Measurements from ENCODE around the gene TRAPPC2L.
"Not testable (repeated sequence)": the region's sequence is repeated elsewhere in the genome, so short reads cannot be mapped to it uniquely, and the experiment has no call there.

The TRAPPC2L gene

GRCh38 chr16:88818575-88818874, 38.4 kb upstream of the TRAPPC2L start:
- DNase-seq (ENCODE audit: low read depth) = no peak

DNA sequence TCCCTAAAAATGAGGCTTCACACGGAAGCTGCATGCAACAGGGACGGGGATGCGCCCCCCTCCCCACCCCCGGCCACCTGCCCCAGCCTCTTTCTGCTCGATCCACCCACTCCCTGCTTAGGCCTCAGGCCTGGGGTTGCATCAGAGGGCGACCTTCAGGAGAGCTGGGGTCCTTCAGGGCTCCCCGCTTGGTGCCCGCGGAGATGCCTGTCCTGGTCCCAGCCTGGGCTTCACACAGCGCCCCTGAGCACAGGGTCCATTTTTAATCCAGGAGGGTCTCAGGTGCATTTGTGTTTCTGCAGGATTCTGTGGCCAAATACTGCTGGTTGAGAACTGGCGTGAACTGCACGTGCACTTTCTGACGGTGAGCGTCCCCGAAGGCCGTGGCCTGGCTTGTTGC, 37.8 kb upstream of the TRAPPC2L start:
- DNase-seq (ENCODE audit: low read depth) = no peak

DNA sequence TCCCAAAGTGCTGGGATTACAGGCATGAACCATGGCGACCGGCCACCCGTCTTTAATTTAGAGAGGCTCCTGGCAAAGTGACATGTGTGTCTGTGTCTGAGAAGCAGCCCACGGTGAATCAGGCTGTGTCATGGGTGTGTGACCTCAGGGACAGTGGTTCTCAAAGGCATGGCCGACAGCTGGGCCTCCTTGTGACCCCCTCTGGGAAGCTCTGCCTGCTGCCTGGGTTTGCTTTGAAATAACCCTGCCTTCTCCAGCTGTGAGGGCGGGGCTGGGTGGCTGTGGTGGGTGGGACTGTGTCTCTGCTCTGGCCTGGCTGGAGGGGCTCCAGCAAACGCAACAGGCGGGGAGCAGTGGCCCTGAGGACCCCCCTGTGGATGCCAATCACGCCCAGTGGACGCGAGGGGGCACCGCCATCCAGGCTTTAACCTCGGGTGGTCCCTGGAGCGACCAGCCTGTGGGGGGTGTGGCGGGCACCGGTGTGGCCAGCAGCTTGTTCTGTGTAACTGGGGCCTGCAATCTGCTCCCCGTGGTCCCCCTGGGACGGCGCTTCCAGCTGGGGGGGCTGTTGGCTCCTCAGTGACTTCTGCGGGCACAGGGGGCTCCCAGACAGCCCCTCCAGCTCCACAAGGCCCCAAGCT, 36.4 kb upstream of the TRAPPC2L start:
- no peak for DNase-seq (ENCODE audit: low read depth)

GRCh38 chr16:88821168-88821850, 35.6 kb upstream of the TRAPPC2L start:
- no peak for DNase-seq (ENCODE audit: low read depth)

GRCh38 chr16:88822281-88823040, 34.5 kb upstream of the TRAPPC2L start:
- DNase-seq (ENCODE audit: low read depth) = no peak

DNA sequence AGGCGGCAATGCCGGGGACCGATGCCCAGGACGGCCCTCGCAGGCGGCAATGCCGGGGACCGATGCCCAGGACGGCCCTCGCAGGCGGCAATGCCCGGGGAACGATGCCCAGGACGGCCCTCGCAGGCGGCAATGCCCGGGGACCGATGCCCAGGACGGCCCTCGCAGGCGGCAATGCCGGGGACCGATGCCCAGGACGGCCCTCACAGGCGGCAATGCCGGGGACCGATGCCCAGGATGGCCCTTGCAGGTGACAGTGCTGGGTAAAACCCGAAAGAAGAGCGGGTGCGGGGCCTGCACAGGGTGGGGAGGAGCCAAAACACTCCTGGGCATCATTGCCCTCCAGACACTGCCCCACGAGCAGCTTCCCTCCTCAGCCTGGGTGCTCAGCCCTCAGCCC, 33.3 kb upstream of the TRAPPC2L start:
- DNase-seq (ENCODE audit: low read depth) = not testable (repeated sequence)

DNA sequence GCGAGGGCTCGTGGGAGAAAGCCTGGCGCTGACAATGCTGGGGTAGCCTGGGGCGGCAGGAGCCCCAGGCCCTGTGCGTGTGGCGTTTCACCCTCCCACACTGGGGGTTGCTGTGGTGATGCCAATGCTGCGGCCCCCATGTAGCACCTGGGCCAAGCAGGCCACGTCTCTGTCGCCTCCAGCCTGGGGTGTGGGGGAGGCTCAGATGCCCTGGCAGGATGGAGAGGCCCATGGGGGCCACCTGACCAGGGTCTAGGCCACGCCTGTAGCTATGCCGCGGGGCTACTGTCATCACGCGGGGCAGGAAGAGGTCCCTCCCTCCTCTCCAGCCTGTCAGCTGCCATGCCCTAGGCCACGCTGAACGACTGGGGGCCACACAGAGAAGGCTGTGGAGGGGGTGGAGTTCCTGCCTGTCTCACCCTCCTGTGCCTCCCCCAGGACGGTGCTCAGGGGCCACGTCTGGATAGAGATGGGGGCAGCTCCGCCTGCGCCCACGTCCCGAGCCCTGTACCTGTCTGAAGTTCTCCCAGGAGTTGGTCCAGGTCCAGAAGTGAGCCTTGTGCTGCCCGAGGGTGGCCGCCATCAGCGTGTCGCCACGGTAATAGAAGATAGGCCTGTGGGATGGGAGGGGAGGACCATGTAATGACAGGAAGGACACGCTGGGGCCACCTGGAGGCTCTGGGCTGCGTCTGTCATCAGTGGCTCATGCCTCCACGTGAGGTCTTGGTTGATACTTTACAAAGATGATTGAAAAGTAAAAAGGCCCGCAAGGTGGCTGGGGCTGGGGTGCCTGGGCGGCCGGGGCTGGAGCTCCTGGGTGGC, 32.5 kb upstream of the TRAPPC2L start:
- no peak for DNase-seq (ENCODE audit: low read depth)

- DNase-seq (ENCODE audit: low read depth) = no peak
Observed at GRCh38 chr16:88825146-88825545, 31.8 kb upstream of the TRAPPC2L start.

DNA sequence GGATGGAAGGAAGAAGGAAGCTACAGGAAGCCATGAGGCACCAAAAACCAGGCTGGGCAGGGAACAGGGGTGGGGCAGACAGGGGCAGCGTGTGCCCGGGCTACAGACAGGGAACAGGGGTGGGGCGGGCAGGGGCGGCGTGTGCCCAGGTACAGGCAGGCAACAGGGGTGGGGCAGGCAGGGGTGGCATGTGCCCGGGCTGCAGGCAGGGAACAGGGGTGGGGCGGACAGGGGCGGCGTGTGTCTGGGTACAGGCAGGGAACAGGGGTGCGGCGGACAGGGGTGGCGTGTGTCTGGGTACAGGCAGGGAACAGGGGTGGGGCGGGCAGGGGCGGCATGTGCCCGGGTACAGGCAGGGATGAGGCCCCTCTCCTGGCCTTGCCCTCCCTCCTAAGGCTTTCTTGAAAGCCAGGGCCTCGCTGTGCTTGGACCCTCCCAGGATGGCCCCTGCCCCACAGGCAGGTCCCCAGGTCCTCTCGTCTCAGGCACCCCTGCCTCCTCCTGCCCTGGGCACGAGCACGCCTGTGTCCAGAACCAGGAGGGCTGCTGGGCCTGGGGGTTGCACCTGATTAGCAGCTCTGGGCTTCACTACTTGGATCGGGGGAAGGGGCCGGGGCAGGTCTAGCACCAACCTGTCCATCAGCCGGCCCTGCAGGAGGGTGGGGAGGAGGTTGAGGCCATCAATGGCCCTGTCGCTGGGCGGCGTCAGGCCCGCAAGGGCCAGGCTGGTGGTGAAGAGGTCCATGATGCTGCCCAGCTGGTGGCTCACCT, 30.7 kb upstream of the TRAPPC2L start:
- no peak for DNase-seq (ENCODE audit: low read depth)

DNA sequence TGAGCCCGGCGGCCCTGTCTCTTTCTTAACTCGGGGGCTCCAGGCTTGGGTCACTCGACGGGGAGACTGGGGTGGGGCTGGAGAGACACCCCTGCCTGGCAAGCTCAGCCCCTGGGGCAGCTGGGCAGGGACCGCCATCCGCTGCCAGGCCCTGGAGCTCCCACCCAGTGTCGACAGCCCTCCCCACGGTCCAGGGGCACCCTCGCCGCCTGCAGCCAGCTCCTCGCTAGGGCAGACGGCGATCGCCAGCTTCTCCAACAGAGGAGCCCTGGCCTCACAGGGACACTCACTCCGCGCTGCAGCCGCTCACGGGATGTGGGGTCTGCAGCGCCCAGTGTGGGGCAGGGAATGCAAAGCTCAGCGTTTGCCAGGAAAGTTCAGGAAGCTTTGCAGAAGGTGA, 29.2 kb upstream of the TRAPPC2L start:
- no peak for DNase-seq (ENCODE audit: low read depth)

DNA sequence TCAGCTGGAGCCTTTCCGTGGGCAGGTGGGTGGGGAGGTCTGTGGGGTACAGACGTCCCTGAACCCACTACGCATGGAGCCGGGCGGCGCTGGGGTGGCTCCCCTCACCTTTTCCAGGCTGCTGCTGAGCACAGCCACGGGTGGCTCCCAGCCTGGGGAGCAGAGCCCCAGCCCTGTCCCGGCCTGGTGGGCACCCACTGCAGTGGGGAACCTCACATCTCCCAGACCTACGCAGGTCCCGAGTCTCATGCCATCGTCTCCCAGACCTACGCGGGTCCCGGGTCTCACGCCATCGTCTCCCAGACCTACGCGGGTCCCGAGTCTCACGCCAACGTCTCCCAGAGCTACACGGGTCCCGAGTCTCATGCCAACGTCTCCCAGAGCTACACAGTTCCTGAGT, 28.2 kb upstream of the TRAPPC2L start:
- DNase-seq (ENCODE audit: low read depth) = no peak

DNA sequence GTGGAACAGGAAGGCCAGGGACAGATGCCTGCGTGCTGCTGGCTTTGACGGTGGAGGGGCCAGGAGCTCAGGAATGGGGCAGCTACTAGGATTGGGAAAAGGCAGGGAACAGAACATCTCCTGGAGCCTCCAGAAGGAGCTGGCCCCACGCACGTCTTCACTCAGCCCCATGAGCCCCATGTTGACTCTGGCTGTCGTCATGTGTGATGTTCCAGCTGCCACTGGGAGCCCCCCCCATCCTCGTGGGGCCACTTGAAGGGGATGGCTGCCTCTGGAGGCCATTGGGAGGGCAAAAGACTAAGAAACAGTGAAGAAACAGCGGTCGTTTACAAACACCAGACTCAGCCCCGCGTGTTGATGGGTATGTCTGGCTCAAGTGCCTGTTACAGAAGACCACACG, 26.7 kb upstream of the TRAPPC2L start:
- no peak for DNase-seq (ENCODE audit: low read depth)

DNA sequence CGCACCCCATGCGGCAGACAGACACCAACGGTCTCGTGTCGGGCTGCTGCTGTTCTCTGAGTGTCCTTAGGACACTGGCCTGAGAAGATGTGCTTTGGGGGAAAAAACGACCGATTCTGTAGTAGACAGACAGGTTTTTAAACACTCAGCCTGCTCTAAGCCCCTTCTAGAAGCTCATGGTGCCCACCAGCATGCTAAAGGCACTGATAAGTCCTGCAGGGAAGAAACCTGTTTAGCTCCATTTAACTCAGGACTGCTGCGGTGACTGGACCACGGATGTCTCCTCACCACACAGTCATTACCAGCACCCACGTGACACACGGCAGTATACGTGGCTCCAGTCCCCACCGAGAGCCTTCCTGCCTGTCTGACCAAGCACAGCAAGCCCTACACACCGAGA, 26.1 kb upstream of the TRAPPC2L start:
- no peak for DNase-seq (ENCODE audit: low read depth)

- no peak for DNase-seq (ENCODE audit: low read depth)
Observed at GRCh38 chr16:88831838-88832237, 25.1 kb upstream of the TRAPPC2L start.

DNA sequence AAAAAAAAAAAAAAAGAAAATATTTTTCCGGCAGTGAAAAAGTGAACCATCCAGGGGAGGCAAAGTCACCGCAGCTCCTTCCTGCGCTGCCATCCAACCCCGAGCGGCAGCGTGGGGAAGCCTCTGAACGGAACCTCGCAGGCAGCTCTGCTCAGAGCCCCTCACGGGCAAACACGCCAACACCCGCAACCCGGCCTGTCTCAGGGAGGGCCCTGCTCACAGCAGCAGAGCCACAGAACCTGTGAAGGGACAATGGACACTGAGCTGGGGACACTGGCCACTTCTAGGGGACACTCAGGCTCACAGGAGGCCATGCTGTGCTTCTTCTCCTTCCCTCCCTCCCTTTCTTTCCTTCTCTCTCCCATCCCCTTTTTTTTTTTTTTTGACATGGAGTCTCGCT, 23.8 kb upstream of the TRAPPC2L start:
- DNase-seq (ENCODE audit: low read depth) = no peak

DNA sequence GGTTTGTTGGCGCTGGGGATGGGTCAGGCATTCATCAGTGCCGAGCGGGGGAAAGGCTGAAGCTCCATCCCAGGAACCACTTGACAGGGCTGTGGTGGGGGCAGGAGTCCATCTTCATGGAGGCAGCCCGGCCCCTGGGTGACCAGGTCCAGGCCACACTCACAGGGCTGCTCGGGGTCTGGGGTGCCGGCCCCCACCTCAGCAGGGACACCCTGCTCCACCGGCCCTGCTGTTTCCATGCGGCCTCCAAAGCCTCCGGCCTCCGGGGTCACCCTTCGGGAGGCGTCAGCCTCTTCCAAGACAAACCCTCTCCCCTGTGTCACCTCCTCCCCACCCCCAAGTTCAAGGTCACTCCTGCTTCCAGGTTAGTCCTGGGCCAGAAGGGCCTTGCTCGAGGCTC, 22.3 kb upstream of the TRAPPC2L start:
- DNase-seq (ENCODE audit: low read depth) = no peak

- no peak for DNase-seq (ENCODE audit: low read depth)
Observed at GRCh38 chr16:88835383-88835782, 21.5 kb upstream of the TRAPPC2L start.

- DNase-seq (ENCODE audit: low read depth) = no peak
Observed at GRCh38 chr16:88835818-88836217, 21.1 kb upstream of the TRAPPC2L start.

- DNase-seq (ENCODE audit: low read depth) = no peak
Observed at GRCh38 chr16:88836791-88837190, 20.1 kb upstream of the TRAPPC2L start.

DNA sequence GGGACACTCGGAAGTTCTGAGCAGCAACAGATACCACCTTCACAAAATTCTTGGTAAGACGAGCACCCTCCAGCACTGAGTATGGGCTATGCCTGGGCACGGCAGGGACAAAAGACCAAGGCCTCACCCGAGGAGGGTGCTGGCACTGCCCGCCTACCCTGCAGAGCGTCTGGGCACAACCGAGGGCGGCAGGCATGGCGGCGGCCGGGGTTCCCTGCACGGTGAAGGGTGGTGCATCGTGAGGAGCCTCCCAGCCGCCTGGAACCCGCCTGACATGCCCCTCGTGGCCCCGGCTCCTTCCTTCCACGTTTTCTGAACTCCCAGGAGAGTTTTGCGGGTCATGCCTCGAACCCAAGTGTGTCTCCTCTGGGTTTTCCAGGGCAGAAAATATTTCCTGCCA, 19.1 kb upstream of the TRAPPC2L start:
- no peak for DNase-seq (ENCODE audit: low read depth)

GRCh38 chr16:88838566-88838965, 18.4 kb upstream of the TRAPPC2L start:
- no peak for DNase-seq (ENCODE audit: low read depth)

DNA sequence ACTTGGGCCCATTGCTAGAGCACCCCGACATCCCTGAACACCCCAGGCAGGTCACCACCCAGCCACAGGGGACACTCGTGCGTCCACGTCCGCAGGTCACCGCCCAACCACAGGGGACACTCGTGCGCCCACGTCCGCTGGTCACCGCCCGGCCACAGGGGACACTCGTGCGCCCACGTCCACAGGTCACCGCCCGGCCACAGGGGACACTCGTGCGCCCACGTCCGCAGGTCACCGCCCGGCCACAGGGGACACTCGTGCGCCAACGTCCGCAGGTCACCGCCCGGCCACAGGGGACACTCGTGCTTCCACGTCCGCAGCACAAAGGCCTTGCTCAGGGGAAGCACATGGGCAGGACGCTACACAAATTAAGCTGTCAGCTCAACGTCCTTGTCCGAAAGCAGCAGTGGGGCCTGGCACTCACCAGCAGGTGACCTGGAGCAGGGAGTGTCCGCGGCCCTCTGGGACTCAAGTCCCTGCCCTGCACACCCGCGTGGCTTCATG, 17.8 kb upstream of the TRAPPC2L start:
- DNase-seq (ENCODE audit: low read depth) = no peak
